Measurements from ENCODE around the gene TCERG1L. TPM values are rescaled to one million over a fixed set of nuclear protein-coding genes. Genes with fewer than 3 reads are reported as not detected.

The TCERG1L gene
- total RNA-seq (2014; rRNA removed; shearing (Covaris generic); ENCODE audit: low replicate concordance), result not detected in 2 replicates

- Histone ChIP-seq H4K20me1 (ENCODE audit: insufficient read depth, low read depth, low read length) (no peaks in the 10 kb centered on the region), H3K4me1 (ENCODE audit: low read length) (no peaks in the 10 kb centered on the region), H3K9ac (ENCODE audit: low read length) (no peak within 1 kb of the TSS), H3K36me3 (ENCODE audit: insufficient read depth, low read length) (no peaks in the 10 kb centered on the region), H3K27ac (ENCODE audit: low read length) (no peak within 1 kb of the TSS), H2AFZ (ENCODE audit: low read length) (no peak within 1 kb of the TSS), H3K79me2 (ENCODE audit: low read length) (no peaks in the 10 kb centered on the region), H3K4me3 (ENCODE audit: low read length) (no peak within 1 kb of the TSS), H3K9me3 (ENCODE audit: low read length) (no peaks in the 10 kb centered on the region), H3K4me2 (ENCODE audit: low read depth, low read length, poor library complexity, severe bottlenecking) (no peak within 1 kb of the TSS), H3K27me3 (ENCODE audit: low read length) (no peaks in the 10 kb centered on the region), H3K9me2 (replicated peaks; ENCODE audit: insufficient read depth, low read length) (no peaks in the 10 kb centered on the region)
- no peak for DNase-seq
Measured at GRCh38 chr10:131311661-131312477, at the start of gene TCERG1L. TSS of gene TCERG1L (minus strand) at chr10:131311721. CDS start at chr10:131311635, 86 bp downstream.

DNA sequence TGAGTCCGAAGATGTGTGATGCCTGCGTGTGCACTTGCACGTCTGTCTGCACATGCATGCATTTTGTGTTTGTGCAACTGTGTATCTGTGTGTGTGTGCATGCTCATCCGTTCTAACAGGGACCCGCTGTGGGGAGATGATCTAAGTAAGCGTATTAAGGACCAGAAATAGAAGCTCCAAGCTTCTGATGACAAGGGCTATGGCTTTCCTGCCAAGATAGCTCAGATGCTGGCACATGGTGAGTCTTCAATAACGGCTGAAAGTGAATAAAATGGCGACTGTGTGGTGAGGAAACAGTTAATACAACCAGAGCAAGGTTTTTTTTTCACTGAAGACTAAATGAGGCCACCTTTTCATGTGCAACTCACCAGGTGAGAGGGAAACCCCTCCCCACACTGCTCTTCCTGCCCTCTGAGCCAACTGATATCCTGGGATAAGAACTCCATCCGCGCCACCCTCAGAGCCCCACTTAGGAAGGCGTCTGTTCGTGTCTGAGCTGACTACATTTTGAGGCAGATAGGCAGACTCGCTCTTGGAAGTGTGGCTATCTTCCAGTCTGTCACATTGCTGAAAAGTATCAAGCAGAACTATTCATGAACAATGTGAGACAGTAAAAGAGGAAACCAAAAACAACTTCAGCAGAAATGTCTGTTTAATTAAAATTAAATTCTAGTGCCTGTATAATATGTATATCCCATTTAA, 47.4 kb upstream of the TCERG1L start:
- Histone ChIP-seq H3K4me2 (ENCODE audit: low read depth, low read length, poor library complexity, severe bottlenecking) (no peak overlapping the region), H3K9ac (ENCODE audit: low read length) (no peak overlapping the region)

GRCh38 chr10:131356442-131356841, 44.9 kb upstream of the TCERG1L start:
- Histone ChIP-seq H3K4me1 (ENCODE audit: low read length) (no peaks in the 10 kb centered on the region), H3K27me3 (ENCODE audit: low read length) (no peaks in the 10 kb centered on the region), H3K79me2 (ENCODE audit: low read length) (no peaks in the 10 kb centered on the region), H4K20me1 (ENCODE audit: insufficient read depth, low read depth, low read length) (no peaks in the 10 kb centered on the region), H3K36me3 (ENCODE audit: insufficient read depth, low read length) (no peaks in the 10 kb centered on the region), H3K27ac (ENCODE audit: low read length) (no peak overlapping the region), H3K9me3 (ENCODE audit: low read length) (no peaks in the 10 kb centered on the region), H3K4me2 (ENCODE audit: low read depth, low read length, poor library complexity, severe bottlenecking) (no peak overlapping the region), H3K4me3 (ENCODE audit: low read length) (no peak overlapping the region), H2AFZ (ENCODE audit: low read length) (no peak overlapping the region), H3K9ac (ENCODE audit: low read length) (no peak overlapping the region), H3K9me2 (replicated peaks; ENCODE audit: insufficient read depth, low read length) (no peaks in the 10 kb centered on the region)
- no peak for DNase-seq

More for the DNA sequence above, 47.4 kb upstream of the TCERG1L start:
- Histone ChIP-seq H4K20me1 (ENCODE audit: insufficient read depth, low read depth, low read length) (no peaks in the 10 kb centered on the region), H3K4me1 (ENCODE audit: low read length) (no peaks in the 10 kb centered on the region), H3K27me3 (ENCODE audit: low read length) (no peaks in the 10 kb centered on the region), H3K9me2 (replicated peaks; ENCODE audit: insufficient read depth, low read length) (no peaks in the 10 kb centered on the region), H3K36me3 (ENCODE audit: insufficient read depth, low read length) (no peaks in the 10 kb centered on the region), H3K9me3 (ENCODE audit: low read length) (no peaks in the 10 kb centered on the region), H3K4me3 (ENCODE audit: low read length) (no peak overlapping the region), H3K27ac (ENCODE audit: low read length) (no peak overlapping the region), H2AFZ (ENCODE audit: low read length) (no peak overlapping the region), H3K79me2 (ENCODE audit: low read length) (no peaks in the 10 kb centered on the region)
- DNase-seq, result no peak

- no peaks in the 10 kb centered on the region for H3K79me2 ChIP-seq (ENCODE audit: low read length)
- H3K4me3 ChIP-seq (ENCODE audit: low read length), result no peak overlapping the region
- DNase-seq, result no peak
- no peak overlapping the region for H2AFZ ChIP-seq (ENCODE audit: low read length)
- no peaks in the 10 kb centered on the region for H3K36me3 ChIP-seq (ENCODE audit: insufficient read depth, low read length)
- no peak overlapping the region for H3K27ac ChIP-seq (ENCODE audit: low read length)
- no peaks in the 10 kb centered on the region for H3K9me2 ChIP-seq (replicated peaks; ENCODE audit: insufficient read depth, low read length)
- no peak overlapping the region for H3K4me2 ChIP-seq (ENCODE audit: low read depth, low read length, poor library complexity, severe bottlenecking)
- no peaks in the 10 kb centered on the region for H4K20me1 ChIP-seq (ENCODE audit: insufficient read depth, low read depth, low read length)
- no peaks in the 10 kb centered on the region for H3K4me1 ChIP-seq (ENCODE audit: low read length)
- no peaks in the 10 kb centered on the region for H3K9me3 ChIP-seq (ENCODE audit: low read length)
- H3K27me3 ChIP-seq (ENCODE audit: low read length), result no peaks in the 10 kb centered on the region
- H3K9ac ChIP-seq (ENCODE audit: low read length), result no peak overlapping the region
Measured at GRCh38 chr10:131355881-131356280, 44.4 kb upstream of the TCERG1L start.

GRCh38 chr10:131355056-131355455, 43.5 kb upstream of the TCERG1L start:
- Histone ChIP-seq H3K4me1 (ENCODE audit: low read length) (no peaks in the 10 kb centered on the region), H3K79me2 (ENCODE audit: low read length) (no peaks in the 10 kb centered on the region), H4K20me1 (ENCODE audit: insufficient read depth, low read depth, low read length) (no peaks in the 10 kb centered on the region), H2AFZ (ENCODE audit: low read length) (no peak overlapping the region), H3K9me2 (replicated peaks; ENCODE audit: insufficient read depth, low read length) (no peaks in the 10 kb centered on the region), H3K27me3 (ENCODE audit: low read length) (no peaks in the 10 kb centered on the region), H3K36me3 (ENCODE audit: insufficient read depth, low read length) (no peaks in the 10 kb centered on the region), H3K9ac (ENCODE audit: low read length) (no peak overlapping the region), H3K4me2 (ENCODE audit: low read depth, low read length, poor library complexity, severe bottlenecking) (no peak overlapping the region), H3K27ac (ENCODE audit: low read length) (no peak overlapping the region), H3K4me3 (ENCODE audit: low read length) (no peak overlapping the region), H3K9me3 (ENCODE audit: low read length) (no peaks in the 10 kb centered on the region)
- DNase-seq, result no peak

- Histone ChIP-seq H3K9me2 (replicated peaks; ENCODE audit: insufficient read depth, low read length) (no peaks in the 10 kb centered on the region), H3K27me3 (ENCODE audit: low read length) (no peaks in the 10 kb centered on the region), H3K27ac (ENCODE audit: low read length) (no peak overlapping the region), H3K9ac (ENCODE audit: low read length) (no peak overlapping the region), H3K9me3 (ENCODE audit: low read length) (no peaks in the 10 kb centered on the region), H3K79me2 (ENCODE audit: low read length) (no peaks in the 10 kb centered on the region), H4K20me1 (ENCODE audit: insufficient read depth, low read depth, low read length) (no peaks in the 10 kb centered on the region), H2AFZ (ENCODE audit: low read length) (no peak overlapping the region), H3K4me3 (ENCODE audit: low read length) (no peak overlapping the region), H3K4me1 (ENCODE audit: low read length) (no peaks in the 10 kb centered on the region), H3K36me3 (ENCODE audit: insufficient read depth, low read length) (no peaks in the 10 kb centered on the region), H3K4me2 (ENCODE audit: low read depth, low read length, poor library complexity, severe bottlenecking) (no peak overlapping the region)
- DNase-seq, result peak; percentile 50
Measured at GRCh38 chr10:131354380-131354779, 42.9 kb upstream of the TCERG1L start.

GRCh38 chr10:131352765-131353290, 41.3 kb upstream of the TCERG1L start:
- no peaks in the 10 kb centered on the region for H3K27me3 ChIP-seq (ENCODE audit: low read length)
- no peaks in the 10 kb centered on the region for H4K20me1 ChIP-seq (ENCODE audit: insufficient read depth, low read depth, low read length)
- H3K79me2 ChIP-seq (ENCODE audit: low read length), result no peaks in the 10 kb centered on the region
- H3K4me3 ChIP-seq (ENCODE audit: low read length), result no peak overlapping the region
- H3K9me2 ChIP-seq (replicated peaks; ENCODE audit: insufficient read depth, low read length), result no peaks in the 10 kb centered on the region
- no peak overlapping the region for H3K4me2 ChIP-seq (ENCODE audit: low read depth, low read length, poor library complexity, severe bottlenecking)
- no peak overlapping the region for H3K9ac ChIP-seq (ENCODE audit: low read length)
- no peaks in the 10 kb centered on the region for H3K36me3 ChIP-seq (ENCODE audit: insufficient read depth, low read length)
- H2AFZ ChIP-seq (ENCODE audit: low read length), result no peak overlapping the region
- no peaks in the 10 kb centered on the region for H3K4me1 ChIP-seq (ENCODE audit: low read length)
- H3K27ac ChIP-seq (ENCODE audit: low read length), result no peak overlapping the region
- DNase-seq, result no peak
- H3K9me3 ChIP-seq (ENCODE audit: low read length), result no peaks in the 10 kb centered on the region

GRCh38 chr10:131350660-131351059, 39.1 kb upstream of the TCERG1L start:
- peaks cover 8% of the 10 kb centered on the region for H3K4me1 ChIP-seq (ENCODE audit: low read length)
- DNase-seq, result no peak
- no peak overlapping the region for H3K4me3 ChIP-seq (ENCODE audit: low read length)
- no peak overlapping the region for H3K4me2 ChIP-seq (ENCODE audit: low read depth, low read length, poor library complexity, severe bottlenecking)
- H2AFZ ChIP-seq (ENCODE audit: low read length), result no peak overlapping the region
- no peaks in the 10 kb centered on the region for H3K9me3 ChIP-seq (ENCODE audit: low read length)
- H3K79me2 ChIP-seq (ENCODE audit: low read length), result no peaks in the 10 kb centered on the region
- no peaks in the 10 kb centered on the region for H3K36me3 ChIP-seq (ENCODE audit: insufficient read depth, low read length)
- H3K27me3 ChIP-seq (ENCODE audit: low read length), result no peaks in the 10 kb centered on the region
- H3K27ac ChIP-seq (ENCODE audit: low read length), result no peak overlapping the region
- no peaks in the 10 kb centered on the region for H4K20me1 ChIP-seq (ENCODE audit: insufficient read depth, low read depth, low read length)
- H3K9ac ChIP-seq (ENCODE audit: low read length), result no peak overlapping the region
- H3K9me2 ChIP-seq (replicated peaks; ENCODE audit: insufficient read depth, low read length), result no peaks in the 10 kb centered on the region

Data from Karpas-422 (cell line).